ENCODE results near the gene CKLF. TPM values are rescaled to one million over a fixed set of nuclear protein-coding genes. Genes with fewer than 3 reads are reported as not detected.

CKLF gene
- total and polyA plus RNA-seq, 2 donors: 53.8 to 126 TPM

DNA sequence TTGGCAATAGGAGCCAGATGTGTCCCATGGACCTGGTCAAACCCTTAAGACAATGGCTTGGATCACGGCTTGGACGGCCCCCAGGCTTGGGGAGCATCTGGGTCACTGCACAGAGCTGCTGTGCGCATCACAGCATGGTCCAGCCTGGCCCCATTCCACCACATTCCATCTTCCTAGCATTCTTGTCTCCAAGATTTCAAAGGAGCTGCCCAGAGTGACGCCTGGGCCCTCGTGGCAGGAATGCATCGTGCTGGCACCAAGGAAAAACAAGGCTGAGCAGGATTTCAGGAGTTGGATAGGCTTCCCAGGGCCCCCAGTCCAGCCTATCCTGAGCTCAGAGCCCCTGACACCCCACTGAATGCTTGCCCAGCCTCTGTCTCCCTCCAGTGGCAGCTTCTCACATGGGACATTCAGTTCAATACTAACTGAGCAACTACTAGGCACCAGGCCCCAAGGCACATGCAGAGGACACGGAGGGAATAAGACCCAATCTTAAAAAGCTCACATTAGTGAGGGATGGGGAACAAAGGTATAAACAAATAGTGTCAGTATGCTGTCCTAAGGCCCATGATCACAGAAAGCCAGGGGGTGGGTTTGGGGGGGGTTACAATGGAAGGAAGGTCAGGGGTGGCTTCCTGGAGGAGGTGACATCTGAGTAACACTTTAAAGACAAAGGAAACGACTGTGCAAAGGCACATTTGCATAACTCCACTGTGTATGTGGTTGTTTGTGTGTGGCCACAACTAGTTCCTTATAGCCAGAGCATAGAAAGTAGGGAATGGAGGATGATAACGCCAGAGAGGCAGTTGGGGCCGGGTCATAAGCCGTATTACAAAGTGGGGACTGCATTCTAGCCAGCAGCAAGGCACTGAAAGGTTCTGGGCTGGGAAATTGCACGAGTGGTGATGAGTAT is 36.5 kb upstream of the CKLF start:
- Histone ChIP-seq H3K27me3 (ENCODE audit: control insufficient read depth in 2 of 2, insufficient read depth in 1 of 2, low read length in 1 of 2) (no peaks in the 10 kb centered on the region), H3K36me3 (ENCODE audit: control insufficient read depth in 2 of 2, insufficient read depth in 2 of 2, low read length in 1 of 2) (no peaks in the 10 kb centered on the region), H3K4me1 (ENCODE audit: control insufficient read depth in 2 of 2, insufficient read depth in 2 of 2, low read length in 2 of 2) (peaks cover 29 to 54% of the 10 kb centered on the region in 2 donors), H3K4me3 (ENCODE audit: low read length in 2 of 2) (no peak overlapping the region), H3K9me3 (ENCODE audit: control insufficient read depth in 2 of 2, insufficient read depth in 1 of 2, low read length in 1 of 2) (peaks cover 0 to 5% of the 10 kb centered on the region in 2 donors), H3K27ac (ENCODE audit: low read depth in 1 of 2, low read length in 1 of 2) (peak overlapping the region; percentile 78 to 86)
- WGBS: 79% methylated on average over 12 of the region's 12 CpGs
- peak in 1 of 9 donors; percentile 56 for DNase-seq (ENCODE audit: low read depth in 6 of 9, low spot score in 9 of 9)

DNA sequence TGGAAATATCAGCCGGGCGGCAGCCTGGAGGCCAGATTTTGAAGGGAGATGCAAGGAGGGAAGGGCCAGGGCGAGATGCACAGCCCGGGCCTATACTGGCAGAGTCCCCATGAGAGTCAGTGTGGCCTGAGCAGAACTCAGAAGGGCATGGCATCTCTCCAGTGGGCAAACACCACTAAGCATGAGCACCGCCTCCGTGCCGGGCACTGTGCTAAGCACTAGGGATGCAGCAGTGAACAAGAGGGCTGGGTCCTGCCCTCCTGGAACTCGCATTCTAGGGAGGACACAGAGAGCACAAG is 35.9 kb upstream of the CKLF start:
- H3K27ac ChIP-seq (ENCODE audit: low read depth in 1 of 2, low read length in 1 of 2): peak overlapping the region; percentile 78 to 86
- peaks cover 35 to 58% of the 10 kb centered on the region in 2 donors for H3K4me1 ChIP-seq (ENCODE audit: control insufficient read depth in 2 of 2, insufficient read depth in 2 of 2, low read length in 2 of 2)
- WGBS: 51% methylated on average over 8 of the region's 8 CpGs
- peaks cover 0 to 5% of the 10 kb centered on the region in 2 donors for H3K9me3 ChIP-seq (ENCODE audit: control insufficient read depth in 2 of 2, insufficient read depth in 1 of 2, low read length in 1 of 2)
- no peaks in the 10 kb centered on the region for H3K27me3 ChIP-seq (ENCODE audit: control insufficient read depth in 2 of 2, insufficient read depth in 1 of 2, low read length in 1 of 2)
- no peak overlapping the region for H3K4me3 ChIP-seq (ENCODE audit: low read length in 2 of 2)
- H3K36me3 ChIP-seq (ENCODE audit: control insufficient read depth in 2 of 2, insufficient read depth in 2 of 2, low read length in 1 of 2): no peaks in the 10 kb centered on the region
- DNase-seq (ENCODE audit: low read depth in 6 of 9, low spot score in 9 of 9): no peak

DNA sequence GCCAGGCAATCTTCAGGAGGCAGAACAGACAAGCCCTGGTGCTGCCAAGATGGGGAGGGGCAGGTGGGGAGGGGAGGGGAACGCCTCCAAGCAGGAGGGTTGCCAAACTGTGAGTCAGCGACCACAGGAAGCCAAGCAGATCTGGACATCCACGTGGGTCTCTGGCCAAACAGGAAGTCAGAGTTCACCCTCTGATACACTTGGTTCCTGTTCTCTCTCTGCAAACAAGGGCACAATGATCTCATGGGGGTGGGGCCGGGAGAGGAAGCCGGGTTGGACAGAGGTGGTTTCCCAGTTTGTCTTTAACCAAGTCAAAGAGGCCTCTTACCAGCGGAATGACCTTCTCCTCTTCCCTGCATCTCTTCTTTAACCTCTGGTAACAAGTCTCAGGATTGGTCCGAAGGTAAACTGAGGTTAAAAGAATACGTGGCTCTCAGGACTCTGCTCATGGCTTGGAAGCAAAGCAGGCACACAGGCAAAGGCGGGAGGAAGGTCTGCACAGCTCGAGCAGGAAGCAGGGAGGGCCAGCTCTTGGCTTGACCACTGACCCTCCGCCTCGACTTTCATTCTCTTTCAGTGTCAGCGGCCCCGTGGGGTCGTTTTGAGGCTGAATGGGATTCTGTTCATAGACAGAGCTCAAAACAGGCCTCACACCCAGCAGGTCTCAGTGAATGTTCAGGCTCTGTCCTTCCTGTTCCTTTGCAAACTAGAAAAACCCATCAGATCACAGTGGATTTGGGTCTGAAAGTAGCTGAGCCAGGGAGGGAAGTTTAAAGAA is 35.4 kb upstream of the CKLF start:
- H3K9me3 ChIP-seq (ENCODE audit: control insufficient read depth in 2 of 2, insufficient read depth in 1 of 2, low read length in 1 of 2): peaks cover 0 to 5% of the 10 kb centered on the region in 2 donors
- H3K4me1 ChIP-seq (ENCODE audit: control insufficient read depth in 2 of 2, insufficient read depth in 2 of 2, low read length in 2 of 2): peaks cover 40 to 58% of the 10 kb centered on the region in 2 donors
- peak in 5 of 9 donors; percentile 53 to 81 (median 60) for DNase-seq (ENCODE audit: low read depth in 6 of 9, low spot score in 9 of 9)
- peak overlapping the region; percentile 86 to 90 for H3K27ac ChIP-seq (ENCODE audit: low read depth in 1 of 2, low read length in 1 of 2)
- no peak overlapping the region for H3K4me3 ChIP-seq (ENCODE audit: low read length in 2 of 2)
- H3K36me3 ChIP-seq (ENCODE audit: control insufficient read depth in 2 of 2, insufficient read depth in 2 of 2, low read length in 1 of 2): no peaks in the 10 kb centered on the region
- WGBS: 25% methylated on average over 15 of the region's 15 CpGs
- no peaks in the 10 kb centered on the region for H3K27me3 ChIP-seq (ENCODE audit: control insufficient read depth in 2 of 2, insufficient read depth in 1 of 2, low read length in 1 of 2)

DNA sequence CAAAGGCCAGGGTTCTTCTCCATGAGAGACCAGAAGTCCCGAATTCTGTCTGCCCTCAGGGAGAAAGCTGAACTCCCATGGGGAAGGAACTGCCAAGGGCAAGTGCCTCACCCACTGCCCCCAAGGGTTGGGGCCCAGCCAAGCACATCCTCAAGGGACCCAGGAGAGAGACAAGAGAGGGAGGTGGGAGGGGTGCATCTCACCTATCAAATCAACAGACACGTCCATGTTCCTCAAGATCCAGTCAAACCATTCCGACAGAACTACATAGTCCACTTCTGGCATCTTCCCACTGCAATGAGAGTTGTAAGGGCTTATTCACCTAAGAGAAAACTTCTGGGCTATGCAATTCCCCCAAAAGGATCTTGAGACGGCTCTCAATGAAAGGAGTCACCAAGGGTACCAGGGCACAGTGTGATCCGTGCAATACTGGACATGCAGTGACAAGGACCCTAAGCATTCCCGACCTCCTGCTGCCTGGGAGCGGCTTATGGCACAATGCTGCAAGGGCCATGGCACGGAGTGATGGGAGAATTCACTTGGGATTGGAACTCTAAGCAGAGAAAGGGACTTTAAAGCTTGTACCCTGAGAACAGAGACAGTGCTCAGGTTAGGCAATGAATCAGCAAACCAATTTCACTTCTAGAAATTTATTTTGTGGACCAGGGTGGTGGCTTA is 34.7 kb upstream of the CKLF start:
- peak overlapping the region; percentile 86 to 90 for H3K27ac ChIP-seq (ENCODE audit: low read depth in 1 of 2, low read length in 1 of 2)
- peaks cover 0 to 5% of the 10 kb centered on the region in 2 donors for H3K9me3 ChIP-seq (ENCODE audit: control insufficient read depth in 2 of 2, insufficient read depth in 1 of 2, low read length in 1 of 2)
- no peaks in the 10 kb centered on the region for H3K36me3 ChIP-seq (ENCODE audit: control insufficient read depth in 2 of 2, insufficient read depth in 2 of 2, low read length in 1 of 2)
- H3K4me1 ChIP-seq (ENCODE audit: control insufficient read depth in 2 of 2, insufficient read depth in 2 of 2, low read length in 2 of 2): peaks cover 47 to 62% of the 10 kb centered on the region in 2 donors
- H3K4me3 ChIP-seq (ENCODE audit: low read length in 2 of 2): no peak overlapping the region
- DNase-seq (ENCODE audit: low read depth in 6 of 9, low spot score in 9 of 9): no peak
- no peaks in the 10 kb centered on the region for H3K27me3 ChIP-seq (ENCODE audit: control insufficient read depth in 2 of 2, insufficient read depth in 1 of 2, low read length in 1 of 2)
- WGBS: 93% methylated on average over 8 of the region's 8 CpGs

DNA sequence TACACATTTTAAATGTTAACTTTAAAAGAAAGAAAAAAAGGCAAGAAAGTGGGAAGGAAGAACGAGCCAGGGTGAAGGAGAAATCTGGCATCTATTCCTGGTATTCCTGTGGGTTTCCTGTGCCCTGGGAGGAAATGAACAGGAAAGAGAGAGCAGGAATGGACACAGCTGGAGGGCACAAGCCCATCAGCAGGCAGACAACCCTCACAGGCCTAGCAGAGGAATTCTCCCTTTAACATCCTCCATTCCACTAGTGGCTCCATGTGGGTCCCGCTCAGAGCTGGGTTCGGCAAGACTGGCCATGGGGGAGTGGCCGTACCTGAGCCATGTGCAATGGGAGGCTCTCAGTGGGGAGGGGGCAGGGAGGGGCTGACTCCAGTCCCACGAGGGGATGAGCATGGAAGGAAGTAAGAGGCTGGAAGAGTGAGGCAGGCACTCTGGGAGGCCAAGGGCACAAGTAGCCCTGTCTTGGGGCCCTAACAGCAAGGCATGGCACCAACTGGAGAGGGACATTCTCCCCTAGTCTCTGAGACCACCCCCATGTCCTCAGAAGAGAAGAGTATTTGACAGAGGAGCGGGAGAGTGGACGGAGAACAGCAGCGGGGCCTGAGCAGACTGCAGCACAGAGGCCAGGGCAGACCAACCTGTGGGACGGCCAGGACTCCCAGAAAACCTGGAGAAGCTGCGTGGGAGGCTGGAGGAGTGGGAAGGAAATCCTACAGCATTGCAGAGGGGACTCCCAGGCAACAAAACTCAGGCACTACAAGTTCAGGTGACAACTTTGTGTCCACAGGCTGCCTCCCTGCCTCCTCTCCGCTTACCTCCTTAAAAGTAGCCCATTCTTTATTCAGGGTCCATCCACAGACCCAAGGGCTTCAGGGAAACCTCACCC is 32.6 kb upstream of the CKLF start:
- H3K4me3 ChIP-seq (ENCODE audit: low read length in 2 of 2): no peak overlapping the region
- WGBS: 94% methylated on average over 11 of the region's 11 CpGs
- peaks cover 63 to 82% of the 10 kb centered on the region in 2 donors for H3K4me1 ChIP-seq (ENCODE audit: control insufficient read depth in 2 of 2, insufficient read depth in 2 of 2, low read length in 2 of 2)
- H3K27ac ChIP-seq (ENCODE audit: low read depth in 1 of 2, low read length in 1 of 2): peak overlapping the region in 1 of 2 donors; percentile 81
- H3K9me3 ChIP-seq (ENCODE audit: control insufficient read depth in 2 of 2, insufficient read depth in 1 of 2, low read length in 1 of 2): peaks cover 0 to 8% of the 10 kb centered on the region in 2 donors
- no peaks in the 10 kb centered on the region for H3K27me3 ChIP-seq (ENCODE audit: control insufficient read depth in 2 of 2, insufficient read depth in 1 of 2, low read length in 1 of 2)
- H3K36me3 ChIP-seq (ENCODE audit: control insufficient read depth in 2 of 2, insufficient read depth in 2 of 2, low read length in 1 of 2): no peaks in the 10 kb centered on the region
- DNase-seq (ENCODE audit: low read depth in 6 of 9, low spot score in 9 of 9): no peak

DNA sequence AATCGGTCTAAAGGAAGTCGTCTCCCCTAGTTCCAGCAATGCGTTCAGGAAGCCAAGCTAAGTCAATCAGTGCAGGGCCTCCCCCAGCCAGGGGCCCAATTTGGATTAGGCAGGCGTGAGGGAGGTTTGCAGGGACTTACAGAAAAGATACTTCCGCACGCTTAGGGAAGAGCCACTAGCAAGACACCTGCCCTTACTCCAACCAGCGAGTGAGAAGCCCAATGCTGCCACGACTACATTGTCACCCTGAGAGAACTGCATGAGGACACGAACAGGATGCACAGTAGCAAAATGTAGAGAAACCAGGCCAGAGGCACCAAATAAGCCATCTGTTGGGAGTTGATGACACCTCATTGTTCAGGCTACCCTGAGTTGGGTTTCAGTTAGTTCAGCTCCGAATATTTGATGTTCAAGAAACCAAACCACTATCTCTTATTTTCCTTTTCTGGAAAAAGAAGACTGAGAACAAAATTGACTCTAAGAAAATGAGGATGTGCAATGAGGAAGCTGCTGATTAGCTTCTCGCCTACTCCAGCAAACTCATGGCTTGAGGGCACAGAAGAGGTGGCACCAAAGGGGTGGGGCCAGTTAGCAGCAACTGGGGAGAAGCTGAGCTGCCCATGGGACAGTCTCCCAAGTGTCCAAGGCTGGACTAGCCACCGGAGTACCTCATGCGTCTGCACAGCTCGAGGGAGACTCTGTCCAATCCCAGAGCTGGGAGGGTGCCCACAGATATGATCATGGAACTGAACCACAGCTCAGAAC is 31.8 kb upstream of the CKLF start:
- WGBS: 69% methylated on average over 14 of the region's 14 CpGs
- Histone ChIP-seq H3K4me1 (ENCODE audit: control insufficient read depth in 2 of 2, insufficient read depth in 2 of 2, low read length in 2 of 2) (peaks cover 72 to 87% of the 10 kb centered on the region in 2 donors), H3K36me3 (ENCODE audit: control insufficient read depth in 2 of 2, insufficient read depth in 2 of 2, low read length in 1 of 2) (no peaks in the 10 kb centered on the region), H3K27me3 (ENCODE audit: control insufficient read depth in 2 of 2, insufficient read depth in 1 of 2, low read length in 1 of 2) (no peaks in the 10 kb centered on the region), H3K9me3 (ENCODE audit: control insufficient read depth in 2 of 2, insufficient read depth in 1 of 2, low read length in 1 of 2) (peaks cover 0 to 4% of the 10 kb centered on the region in 2 donors), H3K27ac (ENCODE audit: low read depth in 1 of 2, low read length in 1 of 2) (peak overlapping the region in 1 of 2 donors; percentile 81), H3K4me3 (ENCODE audit: low read length in 2 of 2) (no peak overlapping the region)
- DNase-seq (ENCODE audit: low read depth in 6 of 9, low spot score in 9 of 9): peak in 1 of 9 donors; percentile 63

DNA sequence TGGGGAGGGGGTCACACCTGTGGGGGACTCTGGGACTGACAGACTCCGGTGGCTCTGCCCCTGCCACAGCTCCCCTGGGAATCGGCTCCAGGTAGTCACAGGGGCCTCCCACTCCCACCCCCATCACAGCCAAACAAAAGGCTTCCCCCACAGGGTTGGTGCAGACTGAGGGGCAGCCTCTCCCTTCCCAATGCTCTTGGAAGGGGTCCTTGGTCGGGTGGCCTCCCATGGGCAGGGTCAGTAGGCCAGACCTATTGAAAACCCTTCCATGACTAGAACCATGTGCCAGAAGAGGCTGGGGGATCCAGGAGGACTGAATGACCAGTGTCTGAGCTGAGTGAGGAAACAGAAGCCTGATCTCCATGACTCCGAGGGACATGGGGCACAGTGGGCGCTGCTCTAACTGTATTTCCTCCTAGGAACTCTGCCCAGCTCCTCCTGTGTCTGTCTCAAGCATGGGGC is 31.1 kb upstream of the CKLF start:
- Histone ChIP-seq H3K27me3 (ENCODE audit: control insufficient read depth in 2 of 2, insufficient read depth in 1 of 2, low read length in 1 of 2) (no peaks in the 10 kb centered on the region), H3K4me1 (ENCODE audit: control insufficient read depth in 2 of 2, insufficient read depth in 2 of 2, low read length in 2 of 2) (peaks cover 66 to 87% of the 10 kb centered on the region in 2 donors), H3K36me3 (ENCODE audit: control insufficient read depth in 2 of 2, insufficient read depth in 2 of 2, low read length in 1 of 2) (no peaks in the 10 kb centered on the region), H3K4me3 (ENCODE audit: low read length in 2 of 2) (no peak overlapping the region), H3K27ac (ENCODE audit: low read depth in 1 of 2, low read length in 1 of 2) (peak overlapping the region; percentile 0 to 75), H3K9me3 (ENCODE audit: control insufficient read depth in 2 of 2, insufficient read depth in 1 of 2, low read length in 1 of 2) (peaks cover 0 to 3% of the 10 kb centered on the region in 2 donors)
- 96% methylated on average over 5 of the region's 5 CpGs for WGBS
- DNase-seq (ENCODE audit: low read depth in 6 of 9, low spot score in 9 of 9): no peak
